Measurements from ENCODE around the gene CPEB4.

- TF ChIP-seq CTCF (IDR thresholded peaks at IDR 0.05) (no peak), ZFX (IDR thresholded peaks at IDR 0.05; ENCODE audit: borderline replicate concordance) (no peak)
Observed at GRCh38 chr5:173851595-173852243, 36.4 kb upstream of the CPEB4 start.
